ENCODE data around the gene RNF146.

DNA sequence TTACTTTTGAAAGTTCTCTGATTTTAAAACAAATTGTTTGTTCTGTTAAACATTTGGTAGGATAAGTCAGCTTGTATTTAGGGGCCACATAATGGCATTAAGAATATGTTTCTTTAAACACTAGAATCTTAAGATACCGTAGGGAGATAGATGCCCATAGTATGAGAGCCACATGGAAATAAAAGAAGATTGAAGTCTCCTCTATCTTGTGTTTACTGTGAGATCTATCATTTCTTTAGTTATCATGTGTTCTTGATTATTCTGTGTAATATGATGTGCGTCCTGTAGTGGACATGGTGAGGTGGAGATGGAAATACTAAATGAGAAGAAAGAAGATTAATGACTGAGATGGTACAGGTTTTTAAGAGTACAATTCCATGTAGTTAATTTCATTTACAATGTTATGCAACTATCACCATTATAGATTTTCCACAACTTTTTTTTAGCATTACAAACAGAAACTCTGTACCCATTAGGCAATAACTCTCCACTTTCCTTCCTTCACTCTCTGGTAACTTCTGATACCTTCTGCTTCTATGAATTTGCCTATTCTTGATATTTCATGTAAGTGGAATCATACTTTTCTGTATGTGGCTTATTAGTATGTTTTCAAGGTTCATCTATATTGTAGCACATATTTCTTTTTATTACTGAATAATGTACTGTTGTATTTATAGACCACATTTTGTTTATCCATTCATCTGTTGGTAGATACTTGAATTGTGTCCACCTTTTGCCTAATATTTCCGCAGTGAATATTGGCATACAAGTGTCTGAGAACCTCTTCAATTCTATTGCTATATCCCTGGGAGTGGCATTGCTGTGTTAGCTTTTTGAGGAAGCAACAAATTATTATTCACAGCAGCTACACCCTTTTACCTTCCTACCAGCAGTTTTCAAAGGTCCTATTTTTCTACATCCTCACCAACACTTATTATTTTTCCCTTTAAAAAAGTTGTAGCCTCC, 11.5 kb downstream of the RNF146 start:
- TF ChIP-seq, protein P1, sequence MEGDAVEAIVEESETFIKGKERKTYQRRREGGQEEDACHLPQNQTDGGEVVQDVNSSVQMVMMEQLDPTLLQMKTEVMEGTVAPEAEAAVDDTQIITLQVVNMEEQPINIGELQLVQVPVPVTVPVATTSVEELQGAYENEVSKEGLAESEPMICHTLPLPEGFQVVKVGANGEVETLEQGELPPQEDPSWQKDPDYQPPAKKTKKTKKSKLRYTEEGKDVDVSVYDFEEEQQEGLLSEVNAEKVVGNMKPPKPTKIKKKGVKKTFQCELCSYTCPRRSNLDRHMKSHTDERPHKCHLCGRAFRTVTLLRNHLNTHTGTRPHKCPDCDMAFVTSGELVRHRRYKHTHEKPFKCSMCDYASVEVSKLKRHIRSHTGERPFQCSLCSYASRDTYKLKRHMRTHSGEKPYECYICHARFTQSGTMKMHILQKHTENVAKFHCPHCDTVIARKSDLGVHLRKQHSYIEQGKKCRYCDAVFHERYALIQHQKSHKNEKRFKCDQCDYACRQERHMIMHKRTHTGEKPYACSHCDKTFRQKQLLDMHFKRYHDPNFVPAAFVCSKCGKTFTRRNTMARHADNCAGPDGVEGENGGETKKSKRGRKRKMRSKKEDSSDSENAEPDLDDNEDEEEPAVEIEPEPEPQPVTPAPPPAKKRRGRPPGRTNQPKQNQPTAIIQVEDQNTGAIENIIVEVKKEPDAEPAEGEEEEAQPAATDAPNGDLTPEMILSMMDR (IDR thresholded peaks at IDR 0.05) = no peak
- TF ChIP-seq POLR2AphosphoS5 (IDR thresholded peaks at IDR 0.05; ENCODE audit: low read depth, low read length) (no peak), SIN3A (IDR thresholded peaks at IDR 0.05; ENCODE audit: borderline replicate concordance, insufficient read depth, low read depth, low read length) (no peak)
